AG20443 (cell line): ENCODE measurements around the gene NPRL2.
A peak's percentile ranks its signal among the peaks of the same experiment; 100 is the strongest.

ENCODE experiments used
- DNase-seq: peaks from one replicate; pipeline ENCODE4 v3.0.0; 2012; ENCODE audit warnings: low spot score, mixed read lengths

NPRL2 gene

DNA sequence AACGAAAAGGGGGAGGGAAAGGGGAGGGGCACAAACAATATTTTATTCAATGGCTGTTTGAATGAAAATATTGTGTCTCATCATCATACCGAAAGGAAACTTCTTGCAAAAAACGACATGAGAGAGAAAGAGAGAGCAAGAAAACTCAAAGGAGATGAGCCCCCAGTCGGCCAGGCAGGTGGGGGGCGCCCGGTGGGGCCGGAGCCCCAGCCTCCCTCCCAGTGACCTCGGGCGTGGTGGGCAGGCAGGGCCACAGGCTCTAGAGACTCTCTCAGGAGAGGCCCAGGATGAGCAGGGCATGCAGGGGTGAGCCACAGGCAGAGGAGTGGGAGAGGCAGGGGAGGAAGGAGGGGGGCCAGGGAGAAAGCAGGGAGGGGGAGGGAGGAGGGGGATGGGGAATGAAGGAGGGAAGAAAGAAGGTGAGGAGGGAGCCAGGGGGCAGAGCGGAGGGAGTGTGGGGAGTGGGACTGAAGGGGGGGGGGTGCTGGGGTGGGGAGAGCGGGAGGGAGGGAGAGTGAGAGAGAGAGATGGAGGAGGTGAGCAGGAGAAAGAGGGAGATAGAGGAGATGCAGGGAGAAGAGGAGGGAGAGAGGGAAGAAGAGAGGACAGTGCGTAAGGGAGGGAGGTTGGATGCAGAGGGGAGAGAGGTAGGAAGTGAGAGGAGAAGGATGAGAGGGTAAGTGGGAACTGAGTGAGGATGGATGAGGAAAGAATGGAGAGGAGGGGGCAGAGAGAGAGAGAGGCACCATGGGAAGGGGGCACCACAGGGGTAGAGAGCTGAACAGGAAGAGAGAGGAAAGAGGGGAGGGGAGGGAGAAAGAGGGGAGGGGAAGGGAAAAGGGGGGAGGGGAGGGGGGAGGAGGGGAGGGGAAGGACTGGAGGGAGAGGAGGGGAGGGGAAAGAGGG is 22.8 kb upstream of the NPRL2 start:
- DNase-seq: no peak

GRCh38 chr3:50372349-50372748 is 21.8 kb upstream of the NPRL2 start:
- DNase-seq: no peak

DNA sequence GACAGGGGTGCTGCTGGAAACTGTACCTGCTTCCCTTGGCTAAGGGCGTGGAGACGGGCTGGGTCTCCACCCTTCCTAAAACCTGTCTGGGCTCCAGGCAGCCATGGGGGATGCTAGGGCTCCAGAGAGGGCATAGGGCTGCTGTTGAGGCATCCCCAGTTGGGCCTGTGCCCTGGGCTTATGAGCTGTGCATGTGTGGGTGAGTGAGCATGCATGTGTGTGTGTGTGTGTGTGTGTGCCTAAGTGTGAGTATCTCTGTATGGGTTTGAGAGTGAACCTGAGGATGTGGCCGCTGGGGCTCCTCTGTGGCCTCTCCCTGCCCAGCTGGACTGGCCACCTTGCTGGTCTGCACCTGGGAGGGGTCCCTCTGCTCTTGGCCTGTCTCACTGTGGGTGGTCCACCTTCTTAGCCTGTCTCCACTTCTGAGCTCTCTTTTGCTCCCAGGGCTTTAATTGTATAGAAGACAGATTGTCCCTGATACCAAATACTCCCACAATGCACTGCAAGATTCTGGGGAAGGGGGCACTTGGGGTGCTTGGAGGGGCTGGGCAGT is 20.6 kb upstream of the NPRL2 start:
- no peak for DNase-seq

DNA sequence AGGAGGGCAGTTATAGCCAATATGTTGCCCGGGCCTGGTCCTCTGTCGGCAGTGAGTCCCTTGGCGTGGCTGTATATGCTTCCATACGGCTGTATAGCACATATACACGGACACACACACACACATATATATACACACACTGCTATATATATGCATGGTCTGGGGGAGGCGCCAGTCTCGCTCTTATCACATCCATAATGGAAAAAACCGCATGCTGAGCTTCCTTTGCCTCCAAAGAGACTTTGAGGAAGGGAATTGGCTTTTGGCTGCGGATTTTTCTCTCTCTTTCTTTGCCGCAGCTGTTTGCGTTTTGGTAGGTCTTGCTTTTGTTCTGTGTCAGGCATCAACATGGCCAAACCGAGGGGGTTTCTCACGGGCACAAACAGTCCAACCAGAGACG is 20.0 kb upstream of the NPRL2 start:
- DNase-seq: no peak

DNA sequence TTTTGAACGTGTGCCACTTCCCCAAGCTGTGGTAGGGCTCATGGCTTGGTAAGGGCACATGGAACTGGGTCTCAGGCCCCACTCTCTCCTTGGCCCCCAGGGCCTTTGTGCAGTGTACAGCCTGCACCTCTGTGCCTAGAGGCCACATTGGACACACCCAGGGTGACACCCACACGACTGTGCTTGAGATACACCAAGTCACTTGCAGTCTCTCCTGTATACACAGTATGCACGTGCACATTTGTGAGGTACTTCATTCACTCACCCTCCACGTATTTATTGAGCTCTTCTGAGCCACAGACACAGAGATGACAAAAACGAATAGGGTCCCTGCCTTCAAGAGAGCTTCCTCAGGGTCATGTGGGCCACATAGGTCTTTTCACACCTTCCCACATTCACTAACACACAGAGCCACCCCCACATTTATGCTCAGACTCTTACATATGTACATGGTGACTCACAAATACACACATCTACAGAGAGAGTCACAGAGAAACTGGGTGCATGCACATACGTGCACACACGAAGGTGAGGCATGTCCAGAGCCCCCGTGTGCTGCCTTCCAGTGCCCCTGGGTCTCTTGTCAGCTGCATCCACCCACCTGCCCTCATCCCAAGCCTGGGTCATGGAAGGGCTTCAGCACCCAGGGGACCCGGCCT is 18.6 kb upstream of the NPRL2 start:
- no peak for DNase-seq

- DNase-seq: no peak
Measured at GRCh38 chr3:50365842-50366220, 15.3 kb upstream of the NPRL2 start.

GRCh38 chr3:50365080-50365841 is 14.7 kb upstream of the NPRL2 start:
- peak; percentile 97 for DNase-seq

DNA sequence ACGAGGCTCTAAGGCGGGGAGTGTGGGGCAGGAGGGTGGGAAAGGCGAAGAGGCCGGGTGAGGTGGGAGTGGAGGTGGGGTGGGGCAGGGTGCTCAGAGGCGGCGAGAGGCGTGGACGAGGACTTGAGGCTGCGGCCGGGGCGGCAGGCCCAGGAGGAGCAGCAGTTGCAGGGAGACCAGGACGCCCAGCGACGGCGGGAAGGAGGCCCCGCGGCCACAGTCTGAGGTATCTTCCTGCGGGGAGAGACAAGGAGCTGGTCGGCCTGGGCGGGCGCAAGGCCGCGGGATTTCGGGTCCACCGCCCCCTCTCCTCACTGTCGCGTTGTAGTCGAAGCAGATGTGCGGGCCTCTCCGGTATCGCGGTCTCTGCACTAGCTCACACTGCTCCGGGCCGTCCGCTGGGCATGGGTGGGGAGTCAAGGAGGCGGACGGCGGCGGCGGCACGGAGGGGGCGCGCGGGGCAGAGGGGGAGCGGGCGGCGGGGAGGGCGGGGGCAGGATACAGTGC is 14.1 kb upstream of the NPRL2 start:
- DNase-seq: no peak

DNA sequence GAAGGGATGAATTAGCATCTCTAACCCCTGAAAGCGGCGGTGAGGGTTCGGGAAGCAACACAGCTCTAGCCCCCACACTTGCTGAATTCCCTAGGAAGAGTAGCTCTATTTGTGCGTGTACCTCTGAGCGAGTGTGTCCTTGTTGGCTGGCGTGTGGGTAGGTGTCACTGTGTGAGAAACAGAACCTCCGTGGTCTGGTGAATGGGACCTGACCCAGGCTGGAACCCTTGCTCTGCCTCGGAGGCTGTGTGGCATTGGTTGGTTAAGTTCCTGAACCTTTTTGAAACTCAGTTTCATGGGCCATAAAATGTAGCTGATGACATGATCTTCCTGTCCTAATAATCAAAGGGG is 9.2 kb upstream of the NPRL2 start:
- no peak for DNase-seq

- peak; percentile 99 for DNase-seq
Measured at GRCh38 chr3:50358911-50359759, 8.6 kb upstream of the NPRL2 start, which contains the start of gene TMEM115. TSS of gene TMEM115 (minus strand) at chr3:50359521. CDS start at chr3:50359063, 458 bp downstream.

DNA sequence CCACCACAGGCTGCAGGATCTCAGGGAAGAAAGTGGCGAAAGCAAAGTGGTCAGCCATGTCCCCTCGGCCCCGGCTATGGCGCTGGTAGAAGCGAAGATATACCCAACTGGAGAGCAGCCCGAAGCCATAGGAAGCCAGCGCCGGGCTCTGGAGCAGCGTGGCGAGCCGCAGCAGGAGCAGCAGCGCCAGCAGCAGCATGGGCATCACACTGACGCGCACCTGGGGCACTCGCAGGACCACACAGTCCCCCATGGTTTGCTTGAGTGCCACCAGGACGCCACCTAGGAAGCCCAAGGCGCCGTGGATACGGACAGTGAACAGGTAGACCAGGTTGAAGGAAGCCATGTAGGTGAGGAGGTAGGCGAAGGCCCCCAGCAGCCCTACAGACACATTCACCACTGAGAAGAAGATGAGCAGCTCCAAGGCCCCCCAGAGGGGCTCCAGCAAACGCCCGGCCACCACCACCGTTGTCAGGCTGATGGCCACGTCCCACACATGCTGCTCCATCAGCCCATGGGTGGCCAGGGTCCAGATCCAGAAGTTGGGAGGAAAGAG is 7.9 kb upstream of the NPRL2 start:
- DNase-seq: no peak

DNA sequence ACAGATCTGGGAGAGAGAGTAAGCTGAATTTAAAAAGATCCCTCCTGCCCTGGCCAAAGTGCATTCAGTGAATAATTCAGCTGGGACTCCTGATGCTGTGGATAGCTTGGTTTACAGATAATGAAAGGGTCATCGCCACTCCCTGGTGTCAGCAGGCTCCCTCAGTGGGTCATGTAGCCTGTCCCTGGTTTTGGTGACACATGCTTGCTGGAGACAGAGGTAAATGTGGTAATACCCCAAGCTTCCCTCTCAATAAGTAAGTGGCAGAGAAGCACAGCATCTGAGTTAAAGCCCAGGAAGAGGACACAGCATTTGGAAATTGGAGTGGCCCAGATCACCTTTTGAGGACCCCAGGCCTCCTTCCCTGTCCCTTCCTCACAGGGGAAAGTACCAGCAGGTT is 6.9 kb upstream of the NPRL2 start:
- no peak for DNase-seq

DNA sequence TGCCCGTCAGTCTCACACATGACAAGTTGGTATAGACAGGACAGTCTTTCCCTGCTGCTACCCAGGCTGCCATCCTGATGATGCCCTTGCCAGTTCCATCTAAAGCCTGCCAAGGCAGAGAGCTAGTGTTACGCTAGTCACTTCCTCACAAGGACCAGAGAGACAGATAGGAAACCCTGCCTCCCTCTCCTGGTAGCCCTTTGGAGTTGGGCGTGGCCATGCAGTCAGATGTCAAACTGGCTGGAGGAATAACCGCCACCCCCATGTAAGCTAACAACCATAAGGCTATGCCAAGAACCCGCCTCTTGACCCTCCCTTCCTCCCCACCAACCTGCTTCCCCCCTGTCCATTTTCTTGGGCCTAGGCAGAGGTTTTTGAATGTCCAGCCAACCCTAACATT is 6.0 kb upstream of the NPRL2 start:
- DNase-seq: peak; percentile 48

DNA sequence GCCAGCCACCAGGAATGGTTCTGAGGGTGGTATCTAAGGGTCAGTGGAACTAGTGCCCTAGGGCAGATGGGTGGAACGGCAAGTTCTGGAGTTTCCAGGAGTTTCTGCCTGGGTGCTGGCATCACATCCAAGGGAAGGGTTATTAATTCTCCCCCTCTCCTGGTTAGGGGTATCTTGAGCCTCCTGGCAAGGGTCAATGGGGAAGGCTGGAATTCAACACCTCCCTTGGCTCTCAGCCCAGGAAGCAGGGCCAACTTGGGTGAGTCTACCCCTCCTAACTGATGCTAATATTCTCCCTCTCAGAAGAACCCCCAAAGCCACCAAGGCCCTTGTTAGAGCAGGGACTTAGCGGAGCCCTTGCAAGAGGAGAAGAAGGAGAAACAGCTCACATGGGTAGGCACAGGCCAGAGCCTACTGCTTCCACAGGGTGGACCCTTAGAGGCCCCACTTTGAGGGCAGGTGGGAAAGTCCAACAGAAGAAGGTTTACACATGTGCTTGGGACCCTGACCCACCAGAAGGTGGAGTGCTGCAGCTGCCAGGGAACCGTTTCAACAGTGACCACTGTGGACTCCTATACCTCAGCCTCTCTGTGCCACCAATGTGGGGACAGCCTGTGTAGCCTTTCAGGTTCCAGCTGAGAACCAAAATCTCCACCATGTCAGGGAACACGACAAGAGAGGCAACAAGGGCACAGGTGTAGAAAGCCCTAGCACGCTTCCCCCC is 5.4 kb upstream of the NPRL2 start:
- no peak for DNase-seq

DNA sequence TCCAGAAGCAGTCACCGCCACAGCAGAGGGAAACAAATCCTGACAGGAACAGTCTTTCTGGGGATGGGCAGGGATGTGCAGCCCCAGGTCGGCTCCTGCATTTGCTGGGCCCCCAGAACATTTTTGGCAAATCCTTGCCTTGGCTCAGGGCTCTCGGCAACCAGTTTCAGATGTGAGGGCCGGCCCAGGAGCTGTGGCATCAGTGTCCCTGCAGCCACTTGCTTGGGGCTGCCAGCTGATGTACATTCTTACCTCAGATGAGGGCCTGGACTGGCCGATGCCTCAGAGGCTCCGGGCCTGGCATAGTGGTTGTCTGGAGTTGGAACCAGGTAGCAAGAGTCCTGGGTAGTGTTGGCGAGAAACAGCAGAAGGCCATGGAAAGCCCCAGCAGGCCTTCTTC is 4.3 kb upstream of the NPRL2 start:
- no peak for DNase-seq

GRCh38 chr3:50354186-50354764 is 3.7 kb upstream of the NPRL2 start:
- no peak for DNase-seq

DNA sequence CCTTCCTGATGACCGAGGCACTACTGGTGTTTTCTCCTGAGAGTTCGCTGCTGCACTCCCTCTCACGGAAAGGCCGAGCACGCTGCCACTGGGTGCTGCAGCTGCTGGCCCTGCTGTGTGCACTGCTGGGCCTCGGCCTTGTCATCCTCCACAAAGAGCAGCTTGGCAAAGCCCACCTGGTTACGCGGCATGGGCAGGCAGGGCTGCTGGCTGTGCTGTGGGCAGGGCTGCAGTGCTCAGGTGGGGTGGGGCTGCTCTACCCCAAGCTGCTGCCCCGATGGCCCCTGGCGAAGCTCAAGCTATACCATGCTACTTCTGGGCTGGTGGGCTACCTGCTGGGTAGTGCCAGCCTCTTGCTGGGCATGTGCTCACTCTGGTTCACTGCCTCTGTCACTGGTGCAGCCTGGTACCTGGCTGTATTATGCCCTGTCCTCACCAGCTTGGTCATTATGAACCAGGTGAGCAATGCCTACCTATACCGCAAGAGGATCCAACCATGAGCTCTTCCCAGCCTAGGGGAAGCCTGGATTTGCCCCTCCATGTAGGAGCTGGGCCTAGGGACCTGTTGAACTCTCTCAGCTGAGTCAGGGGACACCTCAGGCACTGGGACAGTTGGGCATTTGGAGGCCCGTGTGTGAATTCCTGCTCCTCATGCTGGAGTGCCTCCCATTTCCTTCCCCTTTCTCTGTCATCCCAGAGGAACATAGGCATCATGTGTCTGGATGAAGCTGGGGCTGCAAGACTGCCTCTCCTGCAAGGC is 2.9 kb upstream of the NPRL2 start:
- DNase-seq: no peak

DNA sequence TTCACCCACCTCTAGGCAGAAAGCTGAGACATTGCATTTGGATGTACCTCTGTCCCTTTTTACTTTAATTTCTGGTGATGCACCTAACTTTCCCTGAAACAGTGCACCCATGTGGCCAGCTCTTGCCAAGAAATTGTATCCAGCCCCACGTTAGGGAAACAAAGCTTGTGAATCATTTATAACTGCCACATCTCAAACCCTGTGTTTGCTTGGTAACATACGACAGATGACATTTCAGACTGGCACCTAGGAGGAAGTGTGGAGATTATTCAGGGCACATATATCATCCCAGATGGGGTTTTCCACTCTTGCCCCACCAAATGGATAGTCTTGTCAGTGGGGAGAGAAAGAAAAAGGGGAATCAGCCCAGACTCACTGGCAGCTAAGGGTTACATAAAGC is 2.2 kb upstream of the NPRL2 start:
- DNase-seq: no peak

- no peak for DNase-seq
Measured at GRCh38 chr3:50351323-50351697, 735 bp upstream of the NPRL2 start.

DNA sequence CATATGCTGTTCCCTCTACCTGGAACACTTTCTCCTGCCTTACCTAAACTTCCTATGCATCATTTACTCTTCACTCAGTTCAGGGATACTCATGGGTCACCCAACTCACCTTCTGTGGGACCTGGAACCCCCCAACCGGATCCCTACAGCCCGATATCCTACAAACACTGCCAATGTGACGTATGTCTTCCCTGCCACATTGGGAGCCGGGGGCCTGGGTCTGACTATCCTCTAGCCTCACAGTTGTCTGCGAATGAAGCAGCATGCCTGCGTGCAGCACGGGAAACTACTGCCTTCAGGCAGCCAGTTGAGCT is 405 bp downstream of the NPRL2 start:
- DNase-seq: no peak
